Upper lobe of left lung (tissue), 6 donors: Measurements from ENCODE around the gene TRIM37. TPM values are rescaled to one million over a fixed set of nuclear protein-coding genes. Genes with fewer than 3 reads are reported as not detected.

Experiments
- ATAC-seq, 2 donors: fragments of 200-7000 bp; cut with Tn5 transposase; one replicate each; pipeline ENCODE4 v1.9.1; 2022; ENCODE audit warnings: mild to moderate bottlenecking in 2 of 2, moderate library complexity in 2 of 2; ENCODE audit not compliant: low FRiP score in 2 of 2
- DNase-seq, 2 donors: peaks; one replicate each; pipeline ENCODE4 v3.0.0-alpha.2; 2019 to 2020
- H3K27ac ChIP-seq, 4 donors: fragments of 200-600 bp; sonication (generic); one replicate each; pipeline ENCODE4 v1.5.1; 2016 to 2019
- H3K27me3 ChIP-seq, 4 donors: fragments of 200-600 bp; sonication (generic); one replicate each; pipeline ENCODE4 v1.5.1; 2017 to 2019
- H3K36me3 ChIP-seq, 4 donors: fragments of 200-600 bp; sonication (generic); one replicate each; pipeline ENCODE4 v1.5.1; 2016 to 2019
- H3K4me1 ChIP-seq, 4 donors: fragments of 200-600 bp; sonication (generic); one replicate each; pipeline ENCODE4 v1.5.1; 2018 to 2019
- H3K4me3 ChIP-seq, 4 donors: fragments of 200-600 bp; sonication (generic); one replicate each; pipeline ENCODE4 v1.5.1; 2017 to 2019; ENCODE audit warnings: mild to moderate bottlenecking in 2 of 4, moderate library complexity in 1 of 4
- H3K9me3 ChIP-seq, 4 donors: fragments of 200-600 bp; sonication (generic); one replicate each; pipeline ENCODE4 v1.5.1; 2018 to 2019
- CTCF ChIP-seq, 6 experiments: fragments of 450-650 bp in 4 of 6; fragments of 200-600 bp in 2 of 6; sonication (generic) in 2 of 6; IDR thresholded peaks; one replicate each; pipeline ENCODE4 v1.5.1; 2016 to 2019; ENCODE audit warnings: antibody characterized with exemption in 6 of 6
- EP300 ChIP-seq, 4 donors: sonication (generic); formaldehyde crosslinking; IDR thresholded peaks; one replicate each; pipeline ENCODE4 v1.5.1; 2017; ENCODE audit warnings: antibody characterized with exemption in 4 of 4, control low read depth in 2 of 4
- POLR2A ChIP-seq, 4 donors: fragments of 450-650 bp; IDR thresholded peaks; one replicate each; pipeline ENCODE4 v1.5.1; 2016 to 2017; ENCODE audit warnings: antibody characterized with exemption in 4 of 4, mild to moderate bottlenecking in 2 of 4
- POLR2AphosphoS5 ChIP-seq, 2 donors: sonication (generic); formaldehyde crosslinking; IDR thresholded peaks; one replicate each; pipeline ENCODE4 v1.5.1; 2017; ENCODE audit warnings: antibody characterized with exemption in 2 of 2
- WGBS, 2 donors: methylation state at CpG; one replicate each; pipeline ENCODE4 v1.1.5; 2017 to 2018; 5-methylcytosine and 5-hydroxymethylcytosine counted together
- total RNA-seq, 6 donors: library from RNA; depleted of rRNA in 4 of 6; stranded (reverse); fragments of >200 nt in 4 of 6; gene quantifications; one replicate each; pipeline versions ENCODE4 v1.1.0 to v1.2.1, GENCODE V29; 2016 to 2021
- donor health status: DM: no; HTN: no; CAD: no; lungs with moderate emphysema.
- donor health status: DM: no; HTN: yes; CAD: no; lungs with severe emphysema.

Gene TRIM37
- total RNA-seq, 6 donors from 2014 or later: 13.0 to 30.4 (median 21.5) TPM

- H3K9me3 ChIP-seq: no peaks in the 10 kb centered on the region
- 81 to 86% methylated on average over 1 of the region's 1 CpG for WGBS, 2 donors
- TF ChIP-seq EP300 (IDR thresholded peaks at IDR 0.05) (no peak), CTCF (IDR thresholded peaks at IDR 0.05) (no peak), POLR2A (IDR thresholded peaks at IDR 0.05) (no peak), POLR2AphosphoS5 (IDR thresholded peaks at IDR 0.05) (no peak)
- H3K4me3 ChIP-seq: no peak overlapping the region
- ATAC-seq (no peak), DNase-seq (no peak)
- no peak overlapping the region for H3K27ac ChIP-seq
- H3K27me3 ChIP-seq: no peaks in the 10 kb centered on the region
- no peaks in the 10 kb centered on the region for H3K4me1 ChIP-seq
- peaks cover 0 to 36% (median 3%) of the 10 kb centered on the region in 4 donors for H3K36me3 ChIP-seq
Measured at GRCh38 chr17:59018019-59018418, 88.7 kb downstream of the TRIM37 start.

DNA sequence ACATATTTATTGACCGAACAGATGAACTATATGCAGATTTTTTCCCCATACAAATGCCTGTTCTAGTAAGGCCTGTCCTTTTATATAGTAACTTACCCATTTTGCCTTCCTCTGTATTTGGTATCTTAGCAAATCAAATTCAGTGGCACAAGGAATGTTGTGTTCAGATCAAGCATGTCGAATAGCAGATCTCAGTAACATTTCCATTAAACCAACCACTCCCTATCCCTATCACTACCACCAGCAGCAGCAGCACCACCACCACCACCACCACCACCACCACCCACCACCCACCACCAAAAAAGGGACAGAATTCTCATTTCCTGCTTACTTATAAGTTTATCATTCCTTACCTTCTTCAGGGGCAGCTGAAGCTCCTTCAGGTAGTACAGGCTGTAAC is 94.7 kb downstream of the TRIM37 start:
- DNase-seq: no peak
- no peak for ATAC-seq
- no peak overlapping the region for H3K27ac ChIP-seq
- peaks cover 5 to 64% (median 12%) of the 10 kb centered on the region in 4 donors for H3K36me3 ChIP-seq
- H3K9me3 ChIP-seq: no peaks in the 10 kb centered on the region
- H3K4me1 ChIP-seq: no peaks in the 10 kb centered on the region
- no peak overlapping the region for H3K4me3 ChIP-seq
- TF ChIP-seq POLR2A (IDR thresholded peaks at IDR 0.05) (no peak), CTCF (IDR thresholded peaks at IDR 0.05) (no peak), POLR2AphosphoS5 (IDR thresholded peaks at IDR 0.05) (no peak), EP300 (IDR thresholded peaks at IDR 0.05) (no peak)
- no peaks in the 10 kb centered on the region for H3K27me3 ChIP-seq
- WGBS, 2 donors: 96 to 100% methylated on average over 2 of the region's 2 CpGs

DNA sequence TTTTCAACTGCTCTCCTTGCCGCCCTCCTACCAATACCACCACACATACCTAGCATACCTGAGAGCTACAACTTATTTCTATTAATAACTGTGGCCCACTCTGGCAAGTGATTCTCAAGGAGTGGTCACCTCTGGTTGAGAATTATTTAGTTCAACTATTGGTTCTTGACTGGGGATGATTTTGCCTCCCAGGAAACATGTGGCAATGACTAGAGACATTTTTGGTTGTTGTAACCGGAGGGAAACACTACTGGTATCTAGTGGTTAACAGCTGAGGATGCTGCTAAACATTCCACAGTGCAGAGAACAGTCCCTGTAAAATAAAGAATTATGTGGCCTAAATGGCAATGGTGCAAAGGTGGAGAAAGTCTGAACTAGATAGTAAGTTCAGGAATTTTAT is 96.7 kb downstream of the TRIM37 start:
- ATAC-seq (no peak), DNase-seq (no peak)
- Histone ChIP-seq H3K9me3 (no peaks in the 10 kb centered on the region), H3K4me1 (no peaks in the 10 kb centered on the region), H3K27ac (no peak overlapping the region), H3K36me3 (peaks cover 5 to 55% (median 9%) of the 10 kb centered on the region in 4 donors), H3K27me3 (no peaks in the 10 kb centered on the region), H3K4me3 (no peak overlapping the region)
- TF ChIP-seq CTCF (IDR thresholded peaks at IDR 0.05): no peak
- no peak for TF ChIP-seq POLR2AphosphoS5 (IDR thresholded peaks at IDR 0.05)
- no peak for TF ChIP-seq EP300 (IDR thresholded peaks at IDR 0.05)
- TF ChIP-seq POLR2A (IDR thresholded peaks at IDR 0.05): no peak
- 87 to 92% methylated on average over 2 of the region's 2 CpGs for WGBS, 2 donors

- WGBS, 2 donors: 95 to 98% methylated on average over 2 of the region's 2 CpGs
- peaks cover 0 to 5% (median 2%) of the 10 kb centered on the region in 4 donors for H3K4me1 ChIP-seq
- DNase-seq (no peak), ATAC-seq (no peak)
- H3K27me3 ChIP-seq: no peaks in the 10 kb centered on the region
- no peaks in the 10 kb centered on the region for H3K9me3 ChIP-seq
- peaks cover 5 to 48% (median 8%) of the 10 kb centered on the region in 4 donors for H3K36me3 ChIP-seq
- no peak overlapping the region for H3K4me3 ChIP-seq
- H3K27ac ChIP-seq: no peak overlapping the region
- TF ChIP-seq POLR2A (IDR thresholded peaks at IDR 0.05) (no peak), POLR2AphosphoS5 (IDR thresholded peaks at IDR 0.05) (no peak), EP300 (IDR thresholded peaks at IDR 0.05) (no peak), CTCF (IDR thresholded peaks at IDR 0.05) (no peak)
Measured at GRCh38 chr17:59008737-59009136, 97.9 kb downstream of the TRIM37 start.

- Histone ChIP-seq H3K4me3 (no peak overlapping the region), H3K27ac (no peak overlapping the region), H3K27me3 (no peaks in the 10 kb centered on the region), H3K36me3 (peaks cover 5 to 40% (median 8%) of the 10 kb centered on the region in 4 donors), H3K4me1 (peaks cover 0 to 5% (median 2%) of the 10 kb centered on the region in 4 donors), H3K9me3 (no peaks in the 10 kb centered on the region)
- no peak for DNase-seq
- no peak for TF ChIP-seq POLR2A (IDR thresholded peaks at IDR 0.05)
- no peak for TF ChIP-seq EP300 (IDR thresholded peaks at IDR 0.05)
- no peak for TF ChIP-seq CTCF (IDR thresholded peaks at IDR 0.05)
- no peak for TF ChIP-seq POLR2AphosphoS5 (IDR thresholded peaks at IDR 0.05)
- no peak for ATAC-seq
- WGBS, 2 donors: 86 to 90% methylated on average over 2 of the region's 2 CpGs
Measured at GRCh38 chr17:59007995-59008394, 98.7 kb downstream of the TRIM37 start.
